Adipocyte (in vitro differentiated cells): ENCODE measurements around the gene KCTD16.

ENCODE experiments used
- DNase-seq: peaks from one replicate; pipeline ENCODE4 v3.0.0-alpha.2; 2015; ENCODE audit warnings: low read depth
- H3K27me3 ChIP-seq: replicated peaks from 2 replicates; pipeline ENCODE4 v1.7.0; 2013; ENCODE audit warnings: mild to moderate bottlenecking, low read length, moderate library complexity; ENCODE audit not compliant: control insufficient read depth, insufficient read depth
- H3K36me3 ChIP-seq: 2 replicates; pipeline ENCODE4 v1.7.0; 2013; ENCODE audit warnings: low read length, mild to moderate bottlenecking, moderate library complexity; ENCODE audit not compliant: control insufficient read depth, insufficient read depth, severe bottlenecking
- H3K4me1 ChIP-seq: 2 replicates; pipeline ENCODE4 v1.7.0; 2013; ENCODE audit warnings: mild to moderate bottlenecking, low read length, moderate library complexity; ENCODE audit not compliant: control insufficient read depth, insufficient read depth
- H3K4me3 ChIP-seq: 2 replicates; pipeline ENCODE4 v1.7.0; 2013; ENCODE audit warnings: mild to moderate bottlenecking, low read length, moderate library complexity
- H3K9ac ChIP-seq: 2 replicates; pipeline ENCODE4 v1.7.0; 2013; ENCODE audit warnings: mild to moderate bottlenecking, low read length, moderate library complexity
- H3K9me3 ChIP-seq: 2 replicates; pipeline ENCODE4 v1.7.0; 2013; ENCODE audit warnings: mild to moderate bottlenecking, low read length, moderate library complexity; ENCODE audit not compliant: control insufficient read depth

KCTD16 gene

DNA sequence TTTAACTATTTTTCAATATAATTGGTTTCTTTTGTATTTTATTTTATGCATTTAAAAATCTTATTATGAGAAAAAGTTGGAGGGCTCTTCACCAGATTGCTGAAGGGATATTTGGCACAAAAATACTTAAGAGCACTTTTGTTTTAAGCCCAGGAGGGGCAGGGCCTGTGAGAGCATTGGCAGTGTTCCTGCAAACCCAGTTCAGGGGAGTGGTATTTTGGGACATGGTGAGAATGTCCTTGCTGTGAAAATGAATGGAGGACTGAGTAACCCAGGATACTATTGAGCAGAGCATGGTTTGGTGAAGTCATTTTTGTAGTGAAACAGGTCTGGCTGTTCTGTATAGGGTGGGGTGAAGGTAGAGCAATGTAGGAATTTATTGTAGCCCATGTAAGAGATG, 121.4 kb downstream of the KCTD16 start:
- Histone ChIP-seq H3K9me3 (no peaks in the 10 kb centered on the region), H3K9ac (no peak overlapping the region), H3K4me1 (no peaks in the 10 kb centered on the region), H3K36me3 (no peaks in the 10 kb centered on the region), H3K27me3 (no peaks in the 10 kb centered on the region), H3K4me3 (no peak overlapping the region)
- no peak for DNase-seq

DNA sequence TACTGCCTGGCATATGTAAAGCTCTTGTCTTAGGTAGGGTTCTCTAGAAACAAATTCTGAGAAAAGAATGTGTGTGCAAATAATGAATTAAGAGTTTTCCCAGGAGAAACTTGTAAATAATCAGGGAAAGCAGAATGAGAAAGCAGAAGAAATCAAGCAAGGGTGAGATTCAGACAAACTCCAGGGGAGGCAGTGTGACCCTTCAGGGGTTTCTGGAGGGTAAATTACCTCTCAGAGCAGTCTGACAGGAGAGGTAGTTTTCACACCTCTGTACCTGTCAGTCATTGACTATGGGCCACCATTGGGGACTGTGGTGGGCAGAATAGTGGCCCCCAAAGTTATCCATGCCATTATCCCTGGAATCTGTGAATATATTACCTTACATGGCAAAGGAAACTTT, 124.6 kb downstream of the KCTD16 start:
- H3K36me3 ChIP-seq, result no peaks in the 10 kb centered on the region
- no peaks in the 10 kb centered on the region for H3K27me3 ChIP-seq
- no peak overlapping the region for H3K9ac ChIP-seq
- no peak for DNase-seq
- no peak overlapping the region for H3K4me3 ChIP-seq
- no peaks in the 10 kb centered on the region for H3K4me1 ChIP-seq
- H3K9me3 ChIP-seq, result no peaks in the 10 kb centered on the region

DNA sequence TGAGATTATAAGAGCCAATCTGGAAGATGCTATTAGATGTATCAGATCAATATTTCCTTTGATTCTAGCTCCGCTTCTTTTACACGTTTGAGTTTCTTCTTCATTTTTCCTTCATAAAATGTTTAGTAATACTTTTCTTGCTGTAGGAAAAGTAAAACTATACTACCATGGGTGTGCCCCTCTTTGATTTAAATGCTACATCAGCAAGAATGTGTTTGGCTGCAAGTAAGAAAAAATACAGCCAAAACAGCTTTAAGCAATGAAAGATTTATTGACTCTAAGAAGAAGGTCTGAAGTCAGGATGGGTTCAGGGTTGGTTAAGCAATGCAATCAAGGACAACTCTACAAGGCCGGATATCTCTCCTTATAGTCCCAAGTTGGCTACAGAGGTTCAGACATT, 126.4 kb downstream of the KCTD16 start:
- H3K9me3 ChIP-seq, result no peaks in the 10 kb centered on the region
- no peak overlapping the region for H3K9ac ChIP-seq
- no peaks in the 10 kb centered on the region for H3K27me3 ChIP-seq
- no peaks in the 10 kb centered on the region for H3K36me3 ChIP-seq
- no peak for DNase-seq
- H3K4me1 ChIP-seq, result no peaks in the 10 kb centered on the region
- H3K4me3 ChIP-seq, result no peak overlapping the region

DNA sequence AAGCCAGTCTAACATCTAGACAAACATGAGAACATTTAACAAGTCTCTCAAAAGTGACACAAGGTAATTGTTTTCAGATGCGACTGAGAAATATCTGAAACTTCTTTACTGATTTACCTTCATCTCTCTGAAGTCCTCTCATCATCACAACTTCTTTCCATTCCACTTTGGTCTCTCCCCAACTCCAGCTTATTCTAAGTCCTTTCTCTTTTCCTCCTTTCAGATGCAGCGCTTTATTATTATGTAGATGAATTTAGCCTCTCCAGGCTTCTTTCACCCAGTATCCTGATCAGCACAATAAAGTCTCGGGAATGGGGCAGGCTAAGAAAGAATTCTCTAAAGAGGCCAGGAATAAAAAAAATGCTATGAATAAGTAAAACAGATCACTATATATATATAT, 128.0 kb downstream of the KCTD16 start:
- no peaks in the 10 kb centered on the region for H3K27me3 ChIP-seq
- H3K4me3 ChIP-seq, result no peak overlapping the region
- no peak for DNase-seq
- no peaks in the 10 kb centered on the region for H3K36me3 ChIP-seq
- no peaks in the 10 kb centered on the region for H3K9me3 ChIP-seq
- H3K9ac ChIP-seq, result no peak overlapping the region
- H3K4me1 ChIP-seq, result no peaks in the 10 kb centered on the region

DNA sequence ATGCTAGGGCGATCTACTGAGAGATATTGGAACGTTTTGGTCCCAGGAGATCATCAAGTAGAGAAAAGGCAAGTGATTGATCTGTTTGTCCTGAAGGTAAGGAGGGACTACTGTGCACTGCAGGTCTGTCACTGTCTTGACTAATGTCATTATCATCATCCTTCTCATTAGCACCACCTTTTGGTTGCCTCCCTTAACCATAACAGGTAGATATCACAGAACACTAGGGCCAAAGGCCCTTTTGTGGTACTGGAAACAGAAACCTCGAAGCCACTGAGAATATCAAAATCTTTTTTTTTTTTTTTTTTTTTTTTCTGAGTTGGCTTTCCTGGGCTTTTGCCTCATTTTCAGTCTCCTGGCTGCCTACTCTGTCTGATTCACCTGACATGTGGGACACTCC, 134.0 kb downstream of the KCTD16 start:
- no peaks in the 10 kb centered on the region for H3K9me3 ChIP-seq
- H3K27me3 ChIP-seq, result no peaks in the 10 kb centered on the region
- no peak overlapping the region for H3K9ac ChIP-seq
- DNase-seq, result no peak
- H3K36me3 ChIP-seq, result no peaks in the 10 kb centered on the region
- H3K4me3 ChIP-seq, result no peak overlapping the region
- no peaks in the 10 kb centered on the region for H3K4me1 ChIP-seq

DNA sequence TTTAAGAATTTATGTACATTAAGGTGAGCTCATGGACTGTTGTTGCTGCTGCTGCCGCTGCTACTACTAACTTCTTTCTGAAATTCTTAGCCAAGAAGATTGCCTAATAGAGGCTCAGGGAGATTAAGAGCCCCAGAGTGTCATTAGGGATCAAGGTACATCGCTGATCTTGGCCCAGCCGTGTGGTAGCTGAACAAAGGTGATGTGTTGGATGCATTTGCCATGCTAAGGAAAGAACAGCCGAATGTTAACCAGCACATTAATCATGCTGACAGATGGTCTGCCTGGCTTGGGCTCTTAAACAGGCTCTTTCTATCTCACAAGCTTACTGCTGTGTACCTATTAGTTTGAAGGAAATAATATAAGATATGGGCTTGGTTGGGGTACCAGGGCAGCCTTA, 137.1 kb downstream of the KCTD16 start:
- Histone ChIP-seq H3K4me3 (no peak overlapping the region), H3K4me1 (no peaks in the 10 kb centered on the region), H3K27me3 (no peaks in the 10 kb centered on the region), H3K36me3 (no peaks in the 10 kb centered on the region), H3K9me3 (no peaks in the 10 kb centered on the region), H3K9ac (no peak overlapping the region)
- DNase-seq, result no peak

DNA sequence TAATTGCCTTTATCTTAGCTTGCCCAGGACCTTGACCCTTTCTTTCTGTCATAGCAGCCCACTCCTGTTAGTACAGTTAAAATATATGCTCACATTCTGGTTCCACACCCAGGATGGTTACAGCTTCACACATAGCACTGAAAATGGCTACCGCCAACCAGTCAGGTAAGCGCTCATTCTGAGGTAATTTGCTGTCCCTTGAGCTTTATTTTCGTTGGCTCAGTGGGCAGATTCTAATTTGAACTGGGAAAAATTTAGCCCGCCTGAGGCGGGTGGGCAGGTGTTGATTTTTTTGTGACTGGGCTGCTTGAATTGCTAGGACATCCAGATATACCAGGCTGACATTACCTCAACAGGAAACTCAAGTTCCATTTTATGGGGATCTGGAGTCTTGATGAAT, 137.5 kb downstream of the KCTD16 start:
- H3K9me3 ChIP-seq, result no peaks in the 10 kb centered on the region
- no peaks in the 10 kb centered on the region for H3K4me1 ChIP-seq
- H3K36me3 ChIP-seq, result no peaks in the 10 kb centered on the region
- DNase-seq, result no peak
- H3K9ac ChIP-seq, result no peak overlapping the region
- H3K27me3 ChIP-seq, result no peaks in the 10 kb centered on the region
- H3K4me3 ChIP-seq, result no peak overlapping the region

DNA sequence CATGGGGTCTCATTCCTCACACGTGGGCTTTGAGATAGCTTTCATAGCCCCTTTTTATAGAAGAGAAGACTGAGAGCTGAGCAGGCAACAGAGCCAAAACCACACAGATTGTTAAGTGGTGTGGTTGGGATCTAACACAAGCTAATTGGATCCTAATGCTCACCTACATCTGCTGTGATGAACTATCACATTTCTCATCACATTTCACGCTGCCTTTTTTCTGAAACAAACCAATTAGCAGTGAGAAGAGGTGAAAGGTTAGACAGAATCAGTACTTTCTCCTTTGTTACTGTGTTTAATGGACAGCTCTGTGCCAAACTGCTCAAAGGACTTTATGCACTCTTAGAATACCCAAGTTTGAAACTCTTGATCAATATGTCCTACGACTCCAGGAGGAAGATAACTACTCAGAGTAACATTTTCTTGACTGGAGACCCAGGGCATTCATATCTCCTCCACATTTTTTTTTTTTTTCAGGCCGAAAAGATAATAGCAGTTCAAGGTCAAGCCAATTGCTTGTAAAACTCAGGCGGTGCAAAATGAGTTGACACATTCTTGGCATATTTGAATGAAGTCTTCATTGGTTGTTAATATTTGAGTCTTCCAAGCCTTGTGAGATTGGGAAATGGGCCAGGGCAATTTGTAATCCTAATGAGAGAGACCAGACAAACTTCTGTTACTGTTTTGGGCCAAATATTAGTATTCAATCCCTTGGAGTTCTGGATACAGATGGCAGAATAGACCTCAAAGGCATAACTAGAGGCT, 138.4 kb downstream of the KCTD16 start:
- H3K27me3 ChIP-seq, result no peaks in the 10 kb centered on the region
- H3K4me3 ChIP-seq, result no peak overlapping the region
- no peaks in the 10 kb centered on the region for H3K4me1 ChIP-seq
- H3K36me3 ChIP-seq, result no peaks in the 10 kb centered on the region
- no peak for DNase-seq
- H3K9ac ChIP-seq, result no peak overlapping the region
- H3K9me3 ChIP-seq, result no peaks in the 10 kb centered on the region

DNA sequence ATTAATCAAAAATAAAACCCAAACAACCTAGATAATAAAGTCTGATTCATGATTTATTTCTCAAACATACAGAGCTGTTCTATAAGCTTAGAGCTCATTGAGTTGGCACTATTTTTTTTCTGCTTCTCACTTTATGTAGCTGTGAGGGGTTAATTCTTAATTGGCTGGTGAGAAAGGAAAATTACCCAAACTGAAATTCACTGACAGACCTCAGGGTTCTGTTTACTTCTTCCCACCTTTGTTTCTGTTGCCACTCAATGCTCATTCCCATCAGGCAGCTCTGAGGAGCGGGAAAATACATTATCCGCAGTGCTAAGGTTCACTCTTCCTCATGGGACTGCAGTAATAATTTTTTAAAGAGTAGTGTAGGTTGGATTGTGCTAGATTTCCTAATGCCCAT, 139.9 kb downstream of the KCTD16 start:
- Histone ChIP-seq H3K36me3 (no peaks in the 10 kb centered on the region), H3K4me1 (no peaks in the 10 kb centered on the region), H3K4me3 (no peak overlapping the region), H3K9ac (no peak overlapping the region), H3K27me3 (peaks cover 4% of the 10 kb centered on the region), H3K9me3 (no peaks in the 10 kb centered on the region)
- no peak for DNase-seq

DNA sequence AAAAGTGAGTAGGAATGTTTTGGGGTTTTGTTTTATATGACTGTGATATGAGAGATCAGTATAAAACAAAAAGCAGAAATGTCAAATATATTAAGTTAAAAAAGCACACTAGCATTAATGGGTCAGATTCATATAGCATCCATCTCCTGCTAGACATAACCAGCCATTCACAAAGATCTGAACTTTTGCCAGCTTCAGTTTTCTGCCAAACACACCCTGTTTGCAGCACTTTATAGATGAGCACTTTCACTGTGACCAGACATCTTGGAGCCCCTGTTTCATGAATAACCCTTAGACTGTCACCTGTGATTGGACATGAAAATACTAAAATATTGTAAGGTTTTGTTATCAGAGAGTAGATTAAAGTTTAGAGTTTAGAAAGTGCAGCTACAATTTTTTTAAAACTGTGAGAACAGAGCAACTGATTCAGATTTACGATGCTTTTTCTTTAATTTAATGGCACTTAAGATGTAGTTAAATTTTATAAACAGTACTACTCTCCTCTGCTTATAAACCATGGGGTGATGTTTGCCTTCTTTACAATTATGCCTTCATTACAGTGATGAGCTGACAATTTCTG, 142.6 kb downstream of the KCTD16 start:
- Histone ChIP-seq H3K36me3 (no peaks in the 10 kb centered on the region), H3K4me1 (no peaks in the 10 kb centered on the region), H3K4me3 (no peak overlapping the region), H3K9me3 (no peaks in the 10 kb centered on the region), H3K27me3 (peaks cover 4% of the 10 kb centered on the region), H3K9ac (no peak overlapping the region)
- DNase-seq, result no peak

DNA sequence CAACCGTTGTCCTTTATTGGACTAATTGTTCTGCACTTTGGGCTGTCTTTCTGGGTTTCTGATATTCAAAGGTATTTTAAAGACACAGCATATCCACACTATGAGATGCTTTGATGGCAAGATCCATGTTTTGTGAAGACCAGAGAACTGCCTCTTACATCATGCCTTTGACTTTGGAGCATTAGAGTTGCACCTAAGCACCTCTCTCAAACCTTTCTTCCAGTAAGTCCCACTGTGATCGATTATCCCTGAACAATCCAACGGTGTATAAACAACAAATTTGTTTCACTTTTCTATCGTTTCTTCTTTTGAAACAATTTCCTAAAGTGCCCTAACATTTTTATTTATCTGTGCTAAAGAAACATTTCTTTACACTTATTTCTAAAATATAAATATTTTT, 144.4 kb downstream of the KCTD16 start:
- Histone ChIP-seq H3K4me1 (no peaks in the 10 kb centered on the region), H3K4me3 (no peak overlapping the region), H3K36me3 (no peaks in the 10 kb centered on the region), H3K27me3 (peaks cover 4% of the 10 kb centered on the region), H3K9ac (no peak overlapping the region), H3K9me3 (no peaks in the 10 kb centered on the region)
- DNase-seq, result no peak
